HCT116 (cell line): ENCODE results near the gene FOXQ1. TPM values are rescaled to one million over a fixed set of nuclear protein-coding genes. Genes with fewer than 3 reads are reported as not detected.

ENCODE experiments used
- ATAC-seq: fragments of 200-7000 bp; cut with Tn5 transposase; 2 replicates; pipeline ENCODE4 v1.9.1; 2020; ENCODE audit warnings: mild to moderate bottlenecking, moderate library complexity
- BruUV-seq: library from RNA; stranded (reverse); fragments of 400-500 nt; replicated peaks from 2 replicates; lab custom pipeline; 2021; lab: Mats Ljungman, UMichigan
- CTCF ChIA-PET: fragments of 300-600 bp; sonication (Branson Sonifier 250); formaldehyde crosslinking; loops from one replicate; lab custom pipeline; 2021; ENCODE audit warnings: antibody characterized with exemption; lab: Charles Lee
- POLR2A ChIA-PET: fragments of 300-600, 350-600 bp; sonication (Branson Sonifier 250); formaldehyde crosslinking; loops from one replicate; lab custom pipeline; 2021; ENCODE audit warnings: antibody characterized with exemption; lab: Charles Lee
- RAD21 ChIA-PET, 2 experiments: fragments of 300-600 bp; sonication (Branson Sonifier 250); formaldehyde crosslinking; loops; one replicate each; lab custom pipeline; 2023; ENCODE audit warnings: low total read pairs in 2 of 2; ENCODE audit not compliant: uncharacterized antibody in 2 of 2, unreplicated experiment in 2 of 2, low non-redundant PET in 1 of 2; lab: Charles Lee
- DNase-seq: peaks from one replicate; pipeline ENCODE4 v3.0.0-alpha.2; 2010; ENCODE audit warnings: low read depth, low spot score
- H2AFZ ChIP-seq: fragments of 200-600 bp; shearing (Covaris generic), sonication (generic); 2 replicates; pipeline ENCODE4 v1.6.1; 2017; ENCODE audit warnings: low read depth, mixed run types, mixed read lengths, antibody characterized with exemption, low read length; ENCODE audit not compliant: poor library complexity, severe bottlenecking
- H3K27ac ChIP-seq: 2 replicates; pipeline ENCODE4 v1.5.1; 2012; ENCODE audit warnings: low read depth, low read length
- H3K27me3 ChIP-seq: fragments of 200-600 bp; sonication (generic); 2 replicates; pipeline ENCODE4 v1.6.1; 2016; ENCODE audit warnings: mixed run types, low read length, mixed read lengths; ENCODE audit not compliant: insufficient read depth
- H3K36me3 ChIP-seq, 2 experiments: fragments of 200-500 bp in 1 of 2; fragments of 200-600 bp in 1 of 2; sonication (Bioruptor generic) in 1 of 2; sonication (generic) in 1 of 2; 2 replicates each; pipeline versions ENCODE4 v1.5.1 to v1.6.1; 2014 to 2016; ENCODE audit warnings: low read length in 2 of 2, inconsistent platforms in 1 of 2, mixed read lengths in 1 of 2, mixed run types in 1 of 2; ENCODE audit not compliant: insufficient read depth in 2 of 2, control insufficient read depth in 1 of 2
- H3K4me1 ChIP-seq, 2 experiments: fragments of 200-600 bp in 1 of 2; sonication (generic) in 1 of 2; 2 replicates each; pipeline versions ENCODE4 v1.5.1 to v1.6.1; 2012 to 2017; ENCODE audit warnings: low read length in 2 of 2, inconsistent platforms in 1 of 2, mild to moderate bottlenecking in 1 of 2, mixed read lengths in 1 of 2, mixed run types in 1 of 2, moderate library complexity in 1 of 2; ENCODE audit not compliant: insufficient read depth in 2 of 2, control insufficient read depth in 1 of 2
- H3K4me2 ChIP-seq: fragments of 200-600 bp; sonication (generic); 2 replicates; pipeline ENCODE4 v1.6.1; 2017; ENCODE audit warnings: mixed run types, low read length, mixed read lengths
- H3K4me3 ChIP-seq, 2 experiments: fragments of 200-600 bp in 1 of 2; sonication (generic) in 1 of 2; replicated peaks in 1 of 2; 2 replicates each; pipeline ENCODE4 v1.5.1; 2011 to 2016; ENCODE audit warnings: low read length in 2 of 2, control low read depth in 1 of 2, low read depth in 1 of 2, mild to moderate bottlenecking in 1 of 2, mixed read lengths in 1 of 2, mixed run types in 1 of 2
- H3K79me2 ChIP-seq: fragments of 200-600 bp; sonication (generic); 2 replicates; pipeline ENCODE4 v1.6.1; 2017; ENCODE audit warnings: mild to moderate bottlenecking, mixed run types, low read length, moderate library complexity, mixed read lengths; ENCODE audit not compliant: insufficient read depth
- H3K9ac ChIP-seq: fragments of 200-600 bp; sonication (generic); 2 replicates; pipeline ENCODE4 v1.6.1; 2016; ENCODE audit warnings: low read length, mixed read lengths
- H3K9me2 ChIP-seq: fragments of 200-600 bp; sonication (generic), shearing (Covaris generic); 2 replicates; pipeline ENCODE4 v1.6.1; 2017; ENCODE audit warnings: mixed run types, mild to moderate bottlenecking, moderate library complexity; ENCODE audit not compliant: insufficient read depth
- H3K9me3 ChIP-seq, 2 experiments: fragments of 200-500 bp in 1 of 2; fragments of 200-600 bp in 1 of 2; sonication (Bioruptor generic) in 1 of 2; sonication (generic) in 1 of 2; 2 replicates each; pipeline ENCODE4 v1.6.1; 2014 to 2017; ENCODE audit warnings: low read length in 2 of 2, mixed read lengths in 2 of 2, inconsistent platforms in 1 of 2, low read depth in 1 of 2, mild to moderate bottlenecking in 1 of 2, mixed run types in 1 of 2, moderate library complexity in 1 of 2; ENCODE audit not compliant: control insufficient read depth in 1 of 2, insufficient read depth in 1 of 2
- H4K20me1 ChIP-seq: fragments of 200-600 bp; sonication (generic), shearing (Covaris generic); 2 replicates; pipeline ENCODE4 v1.6.1; 2017; ENCODE audit warnings: mixed run types, mild to moderate bottlenecking, moderate library complexity; ENCODE audit not compliant: insufficient read depth
- CBX3 ChIP-seq: IDR thresholded peaks from 2 replicates; pipeline ENCODE4 v1.6.1; 2012; ENCODE audit warnings: low read depth
- CEBPB ChIP-seq: IDR thresholded peaks from 2 replicates; pipeline ENCODE4 v1.6.1; 2012; ENCODE audit warnings: low read depth
- ELF1 ChIP-seq: IDR thresholded peaks from 2 replicates; pipeline ENCODE4 v1.6.1; 2012; ENCODE audit warnings: low read depth, borderline replicate concordance
- EZH2 ChIP-seq: fragments of 200-600 bp; sonication (generic); IDR thresholded peaks from 2 replicates; pipeline ENCODE4 v1.6.1; 2017; ENCODE audit warnings: antibody characterized with exemption, mixed run types
- EZH2phosphoT487 ChIP-seq: fragments of 200-600 bp; IDR thresholded peaks from 2 replicates; pipeline ENCODE4 v1.6.1; 2018; ENCODE audit warnings: antibody characterized with exemption, borderline replicate concordance
- FOSL1 ChIP-seq: IDR thresholded peaks from 2 replicates; pipeline ENCODE4 v1.6.1; 2012; ENCODE audit warnings: low read depth
- JUND ChIP-seq: IDR thresholded peaks from 2 replicates; pipeline ENCODE4 v1.6.1; 2012
- POLR2A ChIP-seq: IDR thresholded peaks from 2 replicates; pipeline ENCODE4 v1.7.0; 2011; ENCODE audit warnings: borderline replicate concordance; ENCODE audit not compliant: insufficient read depth, insufficient read length; ENCODE audit errors: extremely low read depth
- RAD21 ChIP-seq: IDR thresholded peaks from 2 replicates; pipeline ENCODE4 v1.6.1; 2012; ENCODE audit warnings: low read depth, mild to moderate bottlenecking
- SRF ChIP-seq: IDR thresholded peaks from 2 replicates; pipeline ENCODE4 v1.6.1; 2012; ENCODE audit warnings: low read depth
- ZFX ChIP-seq: fragments of 450-650 bp; IDR thresholded peaks from 2 replicates; pipeline ENCODE4 v1.6.1; 2017
- ZNF274 ChIP-seq: fragments of 200-500 bp; sonication (Bioruptor generic); IDR thresholded peaks from 2 replicates; pipeline ENCODE4 v1.6.1; 2014; ENCODE audit warnings: mild to moderate bottlenecking, low read depth, low read length, inconsistent platforms
- intact Hi-C: fragments of 100-400 bp; cut with micrococcal nuclease; formaldehyde crosslinking; loops from 2 replicates; pipeline ENCODE4 v1.10.0; 2022
- total RNA-seq: library from RNA; stranded (reverse); gene quantifications from one replicate; pipeline ENCODE4 v1.2.1, GENCODE V29; 2021; ENCODE audit not compliant: unreplicated experiment
- TF ChIP-seq, protein P1 (sequence below): IDR thresholded peaks from 2 replicates; pipeline ENCODE4 v1.6.1; 2012
- TF ChIP-seq, protein P2 (sequence below): IDR thresholded peaks from 2 replicates; pipeline ENCODE4 v1.6.1; 2012; ENCODE audit warnings: low read depth
- TF ChIP-seq, protein P3 (sequence below), 3 experiments: fragments of 200-600 bp in 1 of 3; sonication (generic) in 1 of 3; IDR thresholded peaks in 2 of 3; conservative IDR thresholded peaks in 1 of 3; 2 replicates each; pipeline ENCODE4 v1.5.1; 2012 to 2017; ENCODE audit warnings: low read depth in 2 of 3, low read length in 2 of 3, antibody characterized with exemption in 1 of 3, borderline replicate concordance in 1 of 3, control low read depth in 1 of 3, mild to moderate bottlenecking in 1 of 3, mixed read lengths in 1 of 3, mixed run types in 1 of 3, moderate library complexity in 1 of 3; ENCODE audit not compliant: insufficient read depth in 1 of 3
- TF ChIP-seq, protein P4 (sequence below): IDR thresholded peaks from 2 replicates; pipeline ENCODE4 v1.6.1; 2012
- TF ChIP-seq, protein P5 (sequence below): IDR thresholded peaks from 2 replicates; pipeline ENCODE4 v1.6.1; 2011; ENCODE audit warnings: mild to moderate bottlenecking, low read length, moderate library complexity; ENCODE audit not compliant: insufficient replicate concordance; ENCODE audit errors: extremely low read depth

The FOXQ1 gene
- total RNA-seq, 1 experiment from 2014 or later: 0.42 TPM

DNA sequence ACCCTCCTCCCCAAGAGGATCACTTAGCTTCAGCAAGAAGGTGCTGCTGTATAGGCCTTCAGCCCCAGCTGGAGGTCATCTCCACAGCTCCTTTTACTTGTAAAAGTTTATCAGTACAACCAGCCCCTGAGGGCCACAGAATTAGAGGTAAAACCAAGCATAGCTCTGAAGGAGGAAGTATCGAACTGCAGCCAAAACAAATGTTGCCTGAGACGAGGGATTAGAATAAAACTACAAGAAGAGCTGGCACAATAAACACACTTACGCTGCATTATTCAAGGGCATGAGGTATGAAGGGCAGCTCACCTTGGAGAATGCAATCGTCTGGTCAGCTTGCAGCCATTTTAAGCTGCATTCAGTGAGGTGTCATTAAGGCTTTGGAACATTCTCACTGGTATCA lies 21.1 kb upstream of the FOXQ1 start:
- no peaks in the 10 kb centered on the region for H3K9me2 ChIP-seq
- TF ChIP-seq, protein P1, sequence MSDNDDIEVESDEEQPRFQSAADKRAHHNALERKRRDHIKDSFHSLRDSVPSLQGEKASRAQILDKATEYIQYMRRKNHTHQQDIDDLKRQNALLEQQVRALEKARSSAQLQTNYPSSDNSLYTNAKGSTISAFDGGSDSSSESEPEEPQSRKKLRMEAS: no peak
- TF ChIP-seq, protein P2, sequence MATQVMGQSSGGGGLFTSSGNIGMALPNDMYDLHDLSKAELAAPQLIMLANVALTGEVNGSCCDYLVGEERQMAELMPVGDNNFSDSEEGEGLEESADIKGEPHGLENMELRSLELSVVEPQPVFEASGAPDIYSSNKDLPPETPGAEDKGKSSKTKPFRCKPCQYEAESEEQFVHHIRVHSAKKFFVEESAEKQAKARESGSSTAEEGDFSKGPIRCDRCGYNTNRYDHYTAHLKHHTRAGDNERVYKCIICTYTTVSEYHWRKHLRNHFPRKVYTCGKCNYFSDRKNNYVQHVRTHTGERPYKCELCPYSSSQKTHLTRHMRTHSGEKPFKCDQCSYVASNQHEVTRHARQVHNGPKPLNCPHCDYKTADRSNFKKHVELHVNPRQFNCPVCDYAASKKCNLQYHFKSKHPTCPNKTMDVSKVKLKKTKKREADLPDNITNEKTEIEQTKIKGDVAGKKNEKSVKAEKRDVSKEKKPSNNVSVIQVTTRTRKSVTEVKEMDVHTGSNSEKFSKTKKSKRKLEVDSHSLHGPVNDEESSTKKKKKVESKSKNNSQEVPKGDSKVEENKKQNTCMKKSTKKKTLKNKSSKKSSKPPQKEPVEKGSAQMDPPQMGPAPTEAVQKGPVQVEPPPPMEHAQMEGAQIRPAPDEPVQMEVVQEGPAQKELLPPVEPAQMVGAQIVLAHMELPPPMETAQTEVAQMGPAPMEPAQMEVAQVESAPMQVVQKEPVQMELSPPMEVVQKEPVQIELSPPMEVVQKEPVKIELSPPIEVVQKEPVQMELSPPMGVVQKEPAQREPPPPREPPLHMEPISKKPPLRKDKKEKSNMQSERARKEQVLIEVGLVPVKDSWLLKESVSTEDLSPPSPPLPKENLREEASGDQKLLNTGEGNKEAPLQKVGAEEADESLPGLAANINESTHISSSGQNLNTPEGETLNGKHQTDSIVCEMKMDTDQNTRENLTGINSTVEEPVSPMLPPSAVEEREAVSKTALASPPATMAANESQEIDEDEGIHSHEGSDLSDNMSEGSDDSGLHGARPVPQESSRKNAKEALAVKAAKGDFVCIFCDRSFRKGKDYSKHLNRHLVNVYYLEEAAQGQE: no peak
- TF ChIP-seq, protein P3, sequence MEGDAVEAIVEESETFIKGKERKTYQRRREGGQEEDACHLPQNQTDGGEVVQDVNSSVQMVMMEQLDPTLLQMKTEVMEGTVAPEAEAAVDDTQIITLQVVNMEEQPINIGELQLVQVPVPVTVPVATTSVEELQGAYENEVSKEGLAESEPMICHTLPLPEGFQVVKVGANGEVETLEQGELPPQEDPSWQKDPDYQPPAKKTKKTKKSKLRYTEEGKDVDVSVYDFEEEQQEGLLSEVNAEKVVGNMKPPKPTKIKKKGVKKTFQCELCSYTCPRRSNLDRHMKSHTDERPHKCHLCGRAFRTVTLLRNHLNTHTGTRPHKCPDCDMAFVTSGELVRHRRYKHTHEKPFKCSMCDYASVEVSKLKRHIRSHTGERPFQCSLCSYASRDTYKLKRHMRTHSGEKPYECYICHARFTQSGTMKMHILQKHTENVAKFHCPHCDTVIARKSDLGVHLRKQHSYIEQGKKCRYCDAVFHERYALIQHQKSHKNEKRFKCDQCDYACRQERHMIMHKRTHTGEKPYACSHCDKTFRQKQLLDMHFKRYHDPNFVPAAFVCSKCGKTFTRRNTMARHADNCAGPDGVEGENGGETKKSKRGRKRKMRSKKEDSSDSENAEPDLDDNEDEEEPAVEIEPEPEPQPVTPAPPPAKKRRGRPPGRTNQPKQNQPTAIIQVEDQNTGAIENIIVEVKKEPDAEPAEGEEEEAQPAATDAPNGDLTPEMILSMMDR (IDR thresholded peaks at IDR 0.05 in 2 of 3, conservative IDR thresholded peaks at IDR 0.05 in 1 of 3; ENCODE audit: borderline replicate concordance in 1 of 3, insufficient read depth in 1 of 3, low read depth in 2 of 3, low read length in 2 of 3): no peak
- TF ChIP-seq RAD21 (no peak), SRF (no peak), CBX3 (no peak), CEBPB (no peak), POLR2A (no peak), ZFX (no peak), JUND (no peak), EZH2phosphoT487 (no peak), FOSL1 (no peak), EZH2 (no peak), ZNF274 (no peak), ELF1 (no peak)
- TF ChIP-seq, protein P4, sequence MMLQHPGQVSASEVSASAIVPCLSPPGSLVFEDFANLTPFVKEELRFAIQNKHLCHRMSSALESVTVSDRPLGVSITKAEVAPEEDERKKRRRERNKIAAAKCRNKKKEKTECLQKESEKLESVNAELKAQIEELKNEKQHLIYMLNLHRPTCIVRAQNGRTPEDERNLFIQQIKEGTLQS: no peak
- TF ChIP-seq, protein P5, sequence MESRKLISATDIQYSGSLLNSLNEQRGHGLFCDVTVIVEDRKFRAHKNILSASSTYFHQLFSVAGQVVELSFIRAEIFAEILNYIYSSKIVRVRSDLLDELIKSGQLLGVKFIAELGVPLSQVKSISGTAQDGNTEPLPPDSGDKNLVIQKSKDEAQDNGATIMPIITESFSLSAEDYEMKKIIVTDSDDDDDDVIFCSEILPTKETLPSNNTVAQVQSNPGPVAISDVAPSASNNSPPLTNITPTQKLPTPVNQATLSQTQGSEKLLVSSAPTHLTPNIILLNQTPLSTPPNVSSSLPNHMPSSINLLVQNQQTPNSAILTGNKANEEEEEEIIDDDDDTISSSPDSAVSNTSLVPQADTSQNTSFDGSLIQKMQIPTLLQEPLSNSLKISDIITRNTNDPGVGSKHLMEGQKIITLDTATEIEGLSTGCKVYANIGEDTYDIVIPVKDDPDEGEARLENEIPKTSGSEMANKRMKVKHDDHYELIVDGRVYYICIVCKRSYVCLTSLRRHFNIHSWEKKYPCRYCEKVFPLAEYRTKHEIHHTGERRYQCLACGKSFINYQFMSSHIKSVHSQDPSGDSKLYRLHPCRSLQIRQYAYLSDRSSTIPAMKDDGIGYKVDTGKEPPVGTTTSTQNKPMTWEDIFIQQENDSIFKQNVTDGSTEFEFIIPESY: no peak
- H3K4me1 ChIP-seq: peaks cover 0 to 5% of the 10 kb centered on the region in 2 experiments; a peak in 1 of 4 replicates
- intact Hi-C loops: no loop called here
- H4K20me1 ChIP-seq: no peaks in the 10 kb centered on the region
- ChIA-PET RAD21 (no interaction called here), CTCF (no interaction called here), POLR2A (no interaction called here)
- no peaks in the 10 kb centered on the region for H3K79me2 ChIP-seq
- no peak overlapping the region for H2AFZ ChIP-seq
- no TSS peak for BruUV-seq
- DNase-seq: no peak
- no peak overlapping the region for H3K4me2 ChIP-seq
- H3K27me3 ChIP-seq: no peaks in the 10 kb centered on the region
- H3K9ac ChIP-seq: no peak overlapping the region
- no peaks in the 10 kb centered on the region for H3K9me3 ChIP-seq
- no peaks in the 10 kb centered on the region for H3K36me3 ChIP-seq
- H3K4me3 ChIP-seq: no peak overlapping the region
- ATAC-seq: no peak
- no peak overlapping the region for H3K27ac ChIP-seq
